ENCODE measurements around the gene CHAD.

DNA sequence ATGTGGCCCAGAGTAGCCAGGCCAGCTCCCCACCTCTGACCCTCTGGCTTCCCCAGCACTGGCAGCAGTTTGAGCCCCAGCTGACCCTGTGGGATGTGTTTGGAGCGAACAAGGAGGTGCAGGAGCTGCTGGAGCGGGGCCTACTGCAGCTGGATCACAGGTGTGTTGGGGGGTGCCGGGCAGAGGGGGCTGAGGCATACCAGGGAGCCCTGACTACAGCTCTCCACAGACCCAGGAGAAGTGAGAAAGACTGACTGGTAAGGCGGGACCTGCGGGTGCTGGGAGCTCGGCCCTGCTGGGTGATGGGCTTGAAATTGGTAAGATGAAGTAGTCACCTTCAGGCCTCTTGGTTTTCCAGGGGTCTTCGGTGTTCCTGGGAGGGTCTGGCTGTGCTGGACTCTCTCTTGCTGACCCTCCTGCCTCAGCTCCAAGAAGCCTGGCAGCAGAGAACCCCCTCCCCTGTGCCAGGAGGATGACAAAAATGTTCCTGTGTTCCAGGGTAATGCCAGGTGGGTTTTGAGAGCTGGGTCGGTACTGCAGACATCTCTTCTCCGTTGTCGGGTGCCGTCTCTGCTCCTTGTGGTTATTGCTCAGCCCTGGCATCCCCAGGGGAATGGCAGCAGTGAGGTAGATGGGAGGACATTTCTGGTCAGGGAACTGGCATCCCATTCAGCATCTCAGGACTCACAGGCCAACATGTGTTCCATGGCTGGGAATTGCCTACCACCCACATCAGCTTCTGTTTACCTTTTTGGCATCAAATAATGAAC lies 15.9 kb upstream of the CHAD start:
- TF ChIP-seq ZNF274 (IDR thresholded peaks at IDR 0.05; ENCODE audit: low read depth, low read length), result no peak
- no peak for TF ChIP-seq YY1 (IDR thresholded peaks at IDR 0.05; ENCODE audit: insufficient read depth, insufficient read length)
- TF ChIP-seq SUZ12 (IDR thresholded peaks at IDR 0.05; ENCODE audit: extremely low read depth, insufficient read depth, insufficient read length), result no peak
